Upper lobe of right lung (tissue), 1 donor: ENCODE measurements around the gene CYP2C19. TPM values are rescaled to one million over a fixed set of nuclear protein-coding genes. Genes with fewer than 3 reads are reported as not detected.

ENCODE experiments used
- ATAC-seq: fragments of 200-7000 bp; cut with Tn5 transposase; one replicate; pipeline ENCODE4 v1.9.1; 2020; ENCODE audit warnings: mild to moderate bottlenecking, moderate library complexity
- DNase-seq: peaks from one replicate; pipeline ENCODE4 v3.0.0-alpha.2; 2020
- H3K27ac ChIP-seq: fragments of 200-600 bp; one replicate; pipeline ENCODE4 v1.8.0; 2022
- H3K27me3 ChIP-seq: fragments of 200-600 bp; one replicate; pipeline ENCODE4 v1.8.0; 2022; ENCODE audit warnings: mild to moderate bottlenecking
- H3K36me3 ChIP-seq: fragments of 200-600 bp; one replicate; pipeline ENCODE4 v1.8.0; 2022
- H3K4me1 ChIP-seq: fragments of 200-600 bp; one replicate; pipeline ENCODE4 v1.8.0; 2022
- H3K4me3 ChIP-seq: fragments of 200-600 bp; one replicate; pipeline ENCODE4 v1.8.0; 2022; ENCODE audit warnings: mild to moderate bottlenecking
- H3K9me3 ChIP-seq: fragments of 200-600 bp; one replicate; pipeline ENCODE4 v1.8.0; 2022
- CTCF ChIP-seq: fragments of 200-600 bp; IDR thresholded peaks from one replicate; pipeline ENCODE4 v1.8.0; 2022; ENCODE audit warnings: antibody characterized with exemption
- intact Hi-C: fragments of 100-400 bp; cut with DNase I; formaldehyde crosslinking; loops from one replicate; pipeline ENCODE4 v1.11.0; 2022
- long read RNA-seq: library from polyadenylated mRNA; unstranded; transcript quantifications from one replicate; pipeline ENCODE4 v2.0.0, GENCODE V29; 2021
- total RNA-seq: library from RNA; stranded (reverse); fragmentation: NEBNext Ultra II Directional; extraction: Animal tissue kit (Norgen Biotek cat#: 25700); gene quantifications from one replicate; pipeline ENCODE4 v1.2.1, GENCODE V29; 2021
- donor health status: DM: no; HTN: yes; CAD: no; lungs with severe emphysema.

CYP2C19 gene
- not detected for total RNA-seq
- long read RNA-seq = 0 reads

DNA sequence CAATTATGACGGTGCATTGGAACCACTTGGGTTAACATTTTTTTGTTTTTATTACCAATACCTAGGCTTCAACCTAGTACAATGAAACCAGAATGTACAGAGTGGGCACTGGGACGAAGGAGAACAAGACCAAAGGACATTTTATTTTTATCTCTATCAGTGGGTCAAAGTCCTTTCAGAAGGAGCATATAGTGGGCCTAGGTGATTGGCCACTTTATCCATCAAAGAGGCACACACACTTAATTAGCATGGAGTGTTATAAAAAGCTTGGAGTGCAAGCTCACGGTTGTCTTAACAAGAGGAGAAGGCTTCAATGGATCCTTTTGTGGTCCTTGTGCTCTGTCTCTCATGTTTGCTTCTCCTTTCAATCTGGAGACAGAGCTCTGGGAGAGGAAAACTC lies at the start of gene CYP2C19:
CYP2C19 (plus strand) TSS at position 289 of the 400 bp plus-strand sequence; CDS start at position 314, 25 bp downstream.
- Histone ChIP-seq H3K4me3 (no peak within 1 kb of the TSS), H3K36me3 (no peaks in the 10 kb centered on the region), H3K27me3 (no peaks in the 10 kb centered on the region), H3K27ac (no peak within 1 kb of the TSS), H3K4me1 (no peaks in the 10 kb centered on the region), H3K9me3 (no peaks in the 10 kb centered on the region)
- ATAC-seq (no peak), DNase-seq (no peak)
- no peak for TF ChIP-seq CTCF
- intact Hi-C loops = no loop called here

GRCh38 chr10:94725871-94726270 lies 36.6 kb upstream of the CYP2C19 start:
- Histone ChIP-seq H3K9me3 (no peaks in the 10 kb centered on the region), H3K27ac (no peak overlapping the region), H3K27me3 (no peaks in the 10 kb centered on the region), H3K4me1 (no peaks in the 10 kb centered on the region), H3K4me3 (no peak overlapping the region), H3K36me3 (no peaks in the 10 kb centered on the region)
- no peak for DNase-seq
- intact Hi-C loops = no loop called here
- no peak for TF ChIP-seq CTCF
- no peak for ATAC-seq

DNA sequence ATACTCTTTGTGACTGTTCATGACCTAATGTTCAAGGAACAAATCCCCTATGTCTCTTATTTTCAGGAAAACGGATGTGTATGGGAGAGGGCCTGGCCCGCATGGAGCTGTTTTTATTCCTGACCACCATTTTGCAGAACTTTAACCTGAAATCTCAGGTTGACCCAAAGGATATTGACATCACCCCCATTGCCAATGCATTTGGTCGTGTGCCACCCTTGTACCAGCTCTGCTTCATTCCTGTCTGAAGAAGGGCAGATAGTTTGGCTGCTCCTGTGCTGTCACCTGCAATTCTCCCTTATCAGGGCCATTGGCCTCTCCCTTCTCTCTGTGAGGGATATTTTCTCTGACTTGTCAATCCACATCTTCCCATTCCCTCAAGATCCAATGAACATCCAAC lies 27.3 kb upstream of the CYP2C19 start:
- H3K27ac ChIP-seq = no peak overlapping the region
- H3K4me3 ChIP-seq = no peak overlapping the region
- no peaks in the 10 kb centered on the region for H3K36me3 ChIP-seq
- no peak for ATAC-seq
- no peaks in the 10 kb centered on the region for H3K4me1 ChIP-seq
- no peak for TF ChIP-seq CTCF
- no peaks in the 10 kb centered on the region for H3K27me3 ChIP-seq
- intact Hi-C loops = no loop called here
- no peak for DNase-seq
- no peaks in the 10 kb centered on the region for H3K9me3 ChIP-seq

- intact Hi-C loops = no loop called here
- no peak overlapping the region for H3K4me3 ChIP-seq
- no peak for TF ChIP-seq CTCF
- H3K27me3 ChIP-seq = no peaks in the 10 kb centered on the region
- no peaks in the 10 kb centered on the region for H3K4me1 ChIP-seq
- H3K27ac ChIP-seq = no peak overlapping the region
- H3K9me3 ChIP-seq = no peaks in the 10 kb centered on the region
- DNase-seq (no peak), ATAC-seq (no peak)
- no peaks in the 10 kb centered on the region for H3K36me3 ChIP-seq
Measured at GRCh38 chr10:94738588-94738987, 23.9 kb upstream of the CYP2C19 start.

DNA sequence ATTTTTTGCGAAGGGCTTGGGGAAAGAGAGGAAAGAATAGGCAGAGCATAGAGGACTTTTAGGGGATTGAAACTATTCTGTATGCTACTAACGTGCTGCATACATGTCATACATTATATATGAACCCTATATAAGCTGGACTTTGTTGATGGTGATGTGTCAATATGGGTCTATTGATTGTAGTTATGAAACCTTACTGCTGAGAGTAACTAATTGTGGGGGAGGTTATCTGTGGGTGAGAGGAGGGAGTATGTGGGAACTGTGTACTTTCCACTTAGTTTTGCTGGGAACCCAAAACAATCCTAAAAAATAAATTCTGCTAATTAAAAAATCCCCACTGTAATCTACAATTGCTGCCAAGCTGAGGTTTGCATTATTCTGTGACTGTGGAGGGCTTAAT lies 15.3 kb upstream of the CYP2C19 start:
- TF ChIP-seq CTCF = no peak
- ATAC-seq (no peak), DNase-seq (no peak)
- intact Hi-C loops = no loop called here
- H3K9me3 ChIP-seq = no peaks in the 10 kb centered on the region
- H3K4me3 ChIP-seq = no peak overlapping the region
- no peaks in the 10 kb centered on the region for H3K4me1 ChIP-seq
- no peak overlapping the region for H3K27ac ChIP-seq
- H3K36me3 ChIP-seq = no peaks in the 10 kb centered on the region
- no peaks in the 10 kb centered on the region for H3K27me3 ChIP-seq

DNA sequence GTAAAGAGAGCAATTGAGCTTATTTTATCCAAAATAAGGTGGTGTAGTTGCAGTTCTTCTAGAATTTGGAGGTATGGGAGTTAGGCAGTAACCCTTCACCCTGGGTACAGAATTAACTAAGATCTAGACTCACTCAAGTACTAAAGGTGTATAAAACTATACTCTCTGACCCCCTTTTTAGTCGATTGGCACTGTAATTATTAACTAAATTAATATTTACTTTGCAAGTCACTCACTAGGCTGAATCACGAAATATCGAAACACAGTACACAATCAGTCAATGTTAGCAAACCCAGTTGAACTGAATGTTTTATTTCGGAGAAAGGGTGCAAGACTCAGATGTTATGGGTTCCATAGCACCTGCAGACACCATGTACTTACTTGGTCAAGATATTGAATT lies 14.6 kb upstream of the CYP2C19 start:
- no peaks in the 10 kb centered on the region for H3K4me1 ChIP-seq
- no peak for TF ChIP-seq CTCF
- no peak overlapping the region for H3K4me3 ChIP-seq
- no peak overlapping the region for H3K27ac ChIP-seq
- no peaks in the 10 kb centered on the region for H3K27me3 ChIP-seq
- ATAC-seq (no peak), DNase-seq (no peak)
- no peaks in the 10 kb centered on the region for H3K9me3 ChIP-seq
- intact Hi-C loops = no loop called here
- no peaks in the 10 kb centered on the region for H3K36me3 ChIP-seq
